ENCODE measurements around the gene SLC38A2. TPM values are rescaled to one million over a fixed set of nuclear protein-coding genes. Genes with fewer than 3 reads are reported as not detected.

Gene SLC38A2
- total RNA-seq, 3 donors from 2014 or later: 250 to 424 (median 399) TPM

GRCh38 chr12:46396826-46397225 is 24.3 kb upstream of the SLC38A2 start:
- Histone ChIP-seq H3K27me3 (no peaks in the 10 kb centered on the region), H3K9me3 (no peaks in the 10 kb centered on the region), H3K4me1 (peaks cover 0 to 1% of the 10 kb centered on the region in 2 donors), H3K27ac (no peak overlapping the region), H3K36me3 (no peaks in the 10 kb centered on the region), H3K4me3 (no peak overlapping the region)
- DNase-seq (ENCODE audit: low spot score in 2 of 2): no peak
- no peak for TF ChIP-seq CTCF (IDR thresholded peaks at IDR 0.05)
- TF ChIP-seq POLR2A (IDR thresholded peaks at IDR 0.05): no peak
- intact Hi-C loops (cut with DNase I; ENCODE audit: low total_unique reads): no loop called here

GRCh38 chr12:46395388-46395787 is 22.8 kb upstream of the SLC38A2 start:
- Histone ChIP-seq H3K36me3 (no peaks in the 10 kb centered on the region), H3K27me3 (no peaks in the 10 kb centered on the region), H3K4me1 (peaks cover 0 to 6% of the 10 kb centered on the region in 2 donors), H3K4me3 (no peak overlapping the region), H3K9me3 (no peaks in the 10 kb centered on the region), H3K27ac (no peak overlapping the region)
- intact Hi-C loops (cut with DNase I; ENCODE audit: low total_unique reads): no loop called here
- TF ChIP-seq POLR2AphosphoS5 (IDR thresholded peaks at IDR 0.05): no peak
- TF ChIP-seq CTCF (IDR thresholded peaks at IDR 0.05): no peak
- no peak for TF ChIP-seq POLR2A (IDR thresholded peaks at IDR 0.05)
- no peak for DNase-seq (ENCODE audit: low spot score in 2 of 2)

- no peak overlapping the region for H3K4me3 ChIP-seq
- no peaks in the 10 kb centered on the region for H3K36me3 ChIP-seq
- peak overlapping the region in 1 of 2 donors; percentile 62 for H3K27ac ChIP-seq
- no peak for TF ChIP-seq POLR2AphosphoS5 (IDR thresholded peaks at IDR 0.05)
- no peak for TF ChIP-seq POLR2A (IDR thresholded peaks at IDR 0.05)
- no peak for TF ChIP-seq CTCF (IDR thresholded peaks at IDR 0.05)
- H3K4me1 ChIP-seq: peaks cover 0 to 8% of the 10 kb centered on the region in 2 donors
- no peaks in the 10 kb centered on the region for H3K27me3 ChIP-seq
- intact Hi-C loops (cut with DNase I; ENCODE audit: low total_unique reads): no loop called here
- no peak for DNase-seq (ENCODE audit: low spot score in 2 of 2)
- no peaks in the 10 kb centered on the region for H3K9me3 ChIP-seq
Observed at GRCh38 chr12:46391630-46392029, 19.1 kb upstream of the SLC38A2 start.

GRCh38 chr12:46390881-46391280 is 18.3 kb upstream of the SLC38A2 start:
- Histone ChIP-seq H3K4me3 (no peak overlapping the region), H3K4me1 (peaks cover 0 to 15% of the 10 kb centered on the region in 2 donors), H3K9me3 (no peaks in the 10 kb centered on the region), H3K27me3 (no peaks in the 10 kb centered on the region), H3K27ac (peak overlapping the region in 1 of 2 donors; percentile 62), H3K36me3 (no peaks in the 10 kb centered on the region)
- intact Hi-C loops (cut with DNase I; ENCODE audit: low total_unique reads): no loop called here
- DNase-seq (ENCODE audit: low spot score in 2 of 2): no peak
- no peak for TF ChIP-seq CTCF (IDR thresholded peaks at IDR 0.05)

- DNase-seq (ENCODE audit: low spot score in 2 of 2): no peak
- H3K27ac ChIP-seq: peak overlapping the region in 1 of 2 donors; percentile 62
- H3K4me3 ChIP-seq: no peak overlapping the region
- H3K36me3 ChIP-seq: no peaks in the 10 kb centered on the region
- H3K4me1 ChIP-seq: peaks cover 0 to 15% of the 10 kb centered on the region in 2 donors
- intact Hi-C loops (cut with DNase I; ENCODE audit: low total_unique reads): no loop called here
- H3K27me3 ChIP-seq: no peaks in the 10 kb centered on the region
- H3K9me3 ChIP-seq: no peaks in the 10 kb centered on the region
- TF ChIP-seq POLR2AphosphoS5 (IDR thresholded peaks at IDR 0.05) (no peak), POLR2A (IDR thresholded peaks at IDR 0.05) (no peak), CTCF (IDR thresholded peaks at IDR 0.05) (no peak)
Observed at GRCh38 chr12:46390304-46390703, 17.7 kb upstream of the SLC38A2 start.
